COR-L47 (cell line): ENCODE measurements around the gene PRSS21.

Experiments
- DNase-seq: peaks from one replicate; lab custom pipeline; 2025; lab: John Stamatoyannopoulos, UW

The PRSS21 gene

DNA sequence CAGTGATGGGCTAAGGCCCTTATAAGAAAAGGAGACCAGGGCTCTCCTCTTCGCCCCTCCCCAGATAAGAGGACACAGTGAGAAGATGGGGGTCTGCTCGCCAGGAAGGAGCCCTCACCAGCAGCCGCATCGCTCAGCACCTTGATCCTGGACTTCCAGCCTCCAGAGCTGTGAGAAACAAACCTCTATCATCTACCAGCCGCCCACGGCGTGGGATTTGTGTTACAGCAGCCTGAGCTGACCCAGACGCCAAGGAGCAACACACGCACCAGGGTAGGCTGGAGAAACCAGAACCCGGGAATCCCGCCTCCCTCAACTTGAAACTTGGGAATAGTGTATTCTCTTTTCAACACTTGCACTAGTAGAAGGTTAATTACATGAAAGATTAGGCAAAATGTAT, 8.9 kb downstream of the PRSS21 start:
- no peak for DNase-seq

DNA sequence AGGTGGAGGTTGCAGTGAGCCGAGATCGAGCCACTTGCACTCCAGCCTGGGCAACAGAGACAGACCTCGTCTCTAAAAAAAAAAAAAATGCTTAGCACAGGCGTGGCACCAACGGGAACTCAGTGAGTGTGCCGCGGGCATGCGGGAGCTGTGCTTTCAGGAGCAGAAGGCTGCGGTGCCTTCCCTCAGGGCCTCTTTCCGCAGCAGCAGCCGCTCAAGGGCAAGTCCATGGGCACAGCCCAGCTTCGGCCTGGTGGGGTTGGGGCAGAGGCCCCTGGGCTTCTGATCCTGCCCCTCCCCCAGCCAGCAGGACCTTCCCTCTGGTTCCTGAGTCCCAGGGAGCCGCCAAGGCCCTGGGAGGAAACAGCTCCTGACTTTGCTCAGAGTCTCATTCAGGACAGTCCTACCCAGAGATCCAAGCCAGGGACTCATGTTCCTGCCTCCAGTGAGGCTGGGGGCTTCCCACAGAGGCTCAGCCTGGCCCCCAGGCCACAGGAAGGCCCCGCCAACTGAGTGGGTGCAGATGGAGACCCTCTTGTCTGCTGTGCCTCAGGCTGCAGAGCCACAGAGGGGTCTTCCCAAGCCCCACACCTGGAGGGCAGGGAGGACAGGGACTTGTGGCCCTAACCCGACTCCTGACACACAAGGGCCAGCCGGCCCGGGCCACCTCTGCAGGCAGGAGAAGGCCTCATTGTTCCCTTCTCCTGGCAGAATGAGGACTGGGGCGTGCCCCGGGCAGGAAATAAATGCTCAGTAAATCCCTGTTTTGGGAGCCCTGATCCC, 9.7 kb downstream of the PRSS21 start:
- no peak for DNase-seq

DNA sequence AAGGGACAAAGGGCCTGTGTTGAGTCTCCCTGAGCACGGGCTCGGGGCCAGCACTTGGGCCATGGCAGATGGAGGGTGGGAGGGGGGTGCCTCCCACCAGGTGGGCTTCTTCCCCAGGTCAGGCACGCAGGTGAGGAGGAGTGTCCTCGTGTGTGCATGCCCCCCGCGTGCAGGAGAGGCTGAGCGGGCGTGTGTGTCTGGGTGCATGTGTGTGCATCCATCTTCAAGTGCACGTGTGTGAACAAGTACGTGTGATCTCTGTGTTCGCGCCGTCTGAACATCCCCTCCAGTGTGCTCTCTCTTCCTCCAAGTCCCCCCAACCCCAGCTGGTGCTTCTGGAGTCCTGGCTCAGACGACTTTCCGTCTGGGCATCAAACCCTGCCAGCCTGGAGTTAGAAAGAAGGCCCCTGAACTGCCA, 10.3 kb downstream of the PRSS21 start:
- DNase-seq, result no peak

DNA sequence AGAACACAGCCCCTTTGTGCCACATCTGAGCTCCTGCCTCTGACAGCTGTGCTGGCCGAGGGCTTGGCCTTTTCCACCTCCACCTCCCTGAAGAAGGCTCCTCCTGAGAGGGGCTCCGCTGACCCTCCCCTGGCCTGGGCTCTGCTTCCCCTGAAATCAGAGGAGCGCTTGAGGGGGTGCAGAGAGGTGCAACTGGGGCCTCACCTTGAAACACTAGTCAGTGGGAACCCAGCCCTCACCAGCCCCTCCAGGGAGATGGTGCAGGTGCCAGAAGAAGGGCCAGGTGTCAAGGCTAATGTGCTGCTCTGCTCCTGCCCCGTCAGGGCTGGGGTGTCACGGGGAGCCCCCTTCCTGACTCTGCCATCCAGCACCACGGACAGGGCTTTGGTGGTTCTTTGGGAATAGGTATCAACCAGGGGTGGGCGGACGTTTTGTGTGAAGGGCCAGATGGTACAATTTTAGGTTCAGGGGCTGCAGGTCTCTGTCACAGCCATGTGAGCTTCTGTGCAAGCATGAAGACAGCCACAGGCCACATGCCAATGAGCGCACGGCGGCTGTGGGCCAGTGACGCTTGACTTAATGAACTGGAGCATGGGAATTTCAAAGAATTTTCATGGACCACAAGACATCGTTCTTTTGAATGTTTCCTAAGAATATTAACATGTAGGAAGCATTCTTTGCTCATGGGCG, 10.9 kb downstream of the PRSS21 start:
- no peak for DNase-seq

DNA sequence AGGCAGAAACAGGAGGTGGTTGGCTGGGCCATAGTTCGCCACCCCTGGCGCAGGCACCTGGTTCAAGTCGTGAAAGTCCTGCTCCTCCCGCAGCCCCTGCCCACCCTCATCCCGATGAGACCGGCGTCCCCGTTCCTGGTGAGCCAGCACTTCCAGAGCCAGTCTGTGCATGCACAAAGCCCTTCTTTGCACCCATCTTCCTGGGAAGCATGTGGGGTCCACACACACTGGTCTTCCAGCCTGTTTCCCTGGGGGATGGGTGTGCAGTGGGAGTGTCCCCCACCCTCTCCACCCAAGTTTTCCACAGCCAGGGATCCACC, 11.4 kb downstream of the PRSS21 start:
- no peak for DNase-seq

DNA sequence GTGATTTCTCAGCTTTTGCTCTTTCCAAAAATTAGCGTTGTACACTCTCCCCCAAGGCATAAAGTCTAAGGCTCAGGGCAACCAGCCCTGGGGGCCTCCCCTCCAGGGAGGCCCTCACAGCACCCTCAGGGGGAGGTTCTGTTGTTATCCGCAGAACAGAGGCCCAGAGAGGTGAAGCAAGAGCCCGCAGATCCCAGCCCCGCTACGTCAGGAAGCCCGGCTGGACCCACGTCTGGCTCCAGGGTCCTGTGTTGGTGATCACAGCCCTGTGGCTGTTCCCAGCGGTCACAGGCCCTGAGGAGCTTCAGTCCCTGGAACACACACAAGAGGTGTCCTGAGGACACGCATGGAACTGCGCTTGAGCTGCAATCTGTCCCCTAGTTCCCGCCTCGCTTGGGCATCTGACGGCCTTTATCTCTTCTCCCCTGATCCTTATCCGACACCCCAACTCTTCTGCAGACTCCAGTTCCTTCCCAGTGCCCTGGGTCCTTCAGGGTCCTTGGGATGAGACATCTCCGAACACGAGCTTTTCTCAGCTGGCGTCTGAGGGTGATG, 11.9 kb downstream of the PRSS21 start:
- DNase-seq, result no peak

DNA sequence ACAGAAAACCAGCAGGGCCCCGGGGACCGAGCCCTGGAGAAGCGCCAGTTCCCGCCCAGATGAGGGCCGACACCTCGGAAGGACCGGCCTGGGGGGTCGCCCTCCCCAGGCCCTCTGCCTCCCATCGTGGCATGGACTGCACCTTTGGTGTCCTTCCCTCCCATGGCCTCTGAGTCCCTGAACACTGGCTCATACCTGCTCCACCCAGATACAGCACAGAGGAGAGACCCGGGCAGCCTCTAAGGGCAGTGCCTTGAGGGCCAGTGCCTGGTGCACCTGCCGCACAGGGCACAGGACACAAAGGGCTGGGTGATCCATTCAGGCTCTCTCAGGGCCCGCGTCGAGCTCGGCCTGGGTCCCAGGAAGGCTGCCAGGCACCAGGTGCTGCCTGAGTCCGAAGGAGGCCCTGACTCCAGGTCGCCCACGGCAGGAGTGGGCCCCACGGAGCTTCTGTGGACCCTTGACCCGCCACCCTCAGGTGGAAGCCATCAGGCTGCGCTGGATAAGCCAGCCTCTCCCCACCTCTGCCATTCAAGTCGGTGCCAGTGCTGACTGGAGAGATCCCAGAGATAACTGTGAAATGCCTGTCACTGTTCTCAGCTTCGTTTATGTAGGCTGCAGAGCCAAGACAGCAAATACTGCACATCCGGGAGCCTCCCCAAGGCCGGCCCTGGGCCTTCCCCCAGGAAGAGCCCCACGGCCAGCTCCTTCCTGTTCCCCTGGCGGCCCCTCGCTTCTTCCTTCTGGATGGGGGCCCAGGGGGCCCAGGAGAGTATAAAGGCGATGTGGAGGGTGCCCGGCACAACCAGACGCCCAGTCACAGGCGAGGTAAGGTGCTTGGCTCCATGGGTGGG, 12.7 kb downstream of the PRSS21 start, which contains the start of gene ZG16B:
TSS of gene ZG16B (plus strand) at position 803 of the 854 bp plus-strand sequence. CDS start 139 bp downstream, outside the sequence.
- no peak for DNase-seq

DNA sequence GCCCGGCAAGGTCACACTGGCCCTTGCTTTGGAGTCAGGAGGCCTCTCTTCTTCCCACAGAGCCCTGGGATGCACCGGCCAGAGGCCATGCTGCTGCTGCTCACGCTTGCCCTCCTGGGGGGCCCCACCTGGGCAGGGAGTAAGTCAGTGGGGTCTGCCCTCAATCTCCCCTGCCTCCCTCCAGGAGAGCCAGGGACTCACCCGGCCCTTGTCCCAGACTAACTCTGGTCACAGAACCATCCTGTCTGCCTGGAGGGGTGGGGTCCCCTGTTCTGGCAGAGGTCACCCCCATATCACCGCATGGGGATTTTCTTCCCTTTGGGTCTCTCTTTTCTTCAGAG, 13.3 kb downstream of the PRSS21 start:
- no peak for DNase-seq

DNA sequence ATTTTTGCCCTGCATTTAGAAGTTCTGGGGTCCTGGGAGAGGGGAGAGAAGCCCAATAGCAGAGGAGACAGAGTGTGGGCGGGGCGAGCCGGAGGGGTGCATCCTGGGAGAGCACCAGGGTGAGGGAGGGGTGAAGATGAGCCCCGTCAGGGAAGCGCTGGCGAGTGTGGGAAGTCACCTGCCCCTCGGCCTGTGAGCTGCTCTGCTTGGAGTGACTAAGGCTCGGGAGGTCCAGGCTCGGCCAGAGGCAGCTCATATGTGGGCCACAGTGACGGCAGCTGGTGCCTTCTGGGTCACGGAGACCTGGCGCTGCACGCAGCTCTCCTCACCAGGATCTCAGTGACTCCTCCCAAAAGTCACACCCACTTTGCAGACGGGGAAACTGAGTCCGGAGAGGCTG, 14.2 kb downstream of the PRSS21 start:
- DNase-seq, result no peak

DNA sequence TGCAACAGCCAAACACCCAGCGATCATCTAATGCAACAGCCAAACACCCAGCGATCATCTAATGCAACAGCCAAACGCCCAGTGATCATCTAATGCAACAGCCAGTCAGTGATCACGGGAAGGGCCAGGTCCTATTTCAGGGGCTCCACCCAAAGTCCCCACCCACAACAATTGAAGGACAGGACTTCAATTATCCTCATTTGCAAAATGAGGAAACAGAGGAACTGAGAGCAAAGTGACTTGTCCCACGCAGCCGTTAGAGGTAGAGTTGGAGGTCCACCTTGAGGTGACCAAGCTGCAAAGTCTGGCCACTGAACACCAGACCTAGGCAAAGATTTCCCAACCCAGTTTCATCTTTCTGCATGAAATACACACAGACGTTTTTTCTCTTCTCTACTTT, 16.7 kb downstream of the PRSS21 start:
- DNase-seq, result no peak

DNA sequence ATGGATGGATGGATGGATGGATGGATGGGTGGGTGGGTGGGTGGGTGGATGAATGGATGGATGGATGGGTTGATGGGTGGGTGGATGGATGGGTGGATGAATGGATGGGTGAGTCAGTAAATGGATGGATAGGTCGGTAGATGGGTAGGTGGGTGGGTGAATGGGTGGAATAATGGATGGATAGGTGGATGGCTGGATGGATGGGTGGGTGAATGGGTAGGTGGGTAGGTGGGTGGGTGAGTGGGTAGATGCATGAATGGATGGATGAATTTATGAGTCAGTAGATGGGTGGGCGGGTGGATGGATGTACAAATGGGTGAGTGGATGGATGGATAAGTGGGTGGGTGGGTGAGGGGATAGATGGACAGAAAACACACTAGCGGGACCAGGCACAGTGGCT, 17.9 kb downstream of the PRSS21 start:
- DNase-seq, result no peak

DNA sequence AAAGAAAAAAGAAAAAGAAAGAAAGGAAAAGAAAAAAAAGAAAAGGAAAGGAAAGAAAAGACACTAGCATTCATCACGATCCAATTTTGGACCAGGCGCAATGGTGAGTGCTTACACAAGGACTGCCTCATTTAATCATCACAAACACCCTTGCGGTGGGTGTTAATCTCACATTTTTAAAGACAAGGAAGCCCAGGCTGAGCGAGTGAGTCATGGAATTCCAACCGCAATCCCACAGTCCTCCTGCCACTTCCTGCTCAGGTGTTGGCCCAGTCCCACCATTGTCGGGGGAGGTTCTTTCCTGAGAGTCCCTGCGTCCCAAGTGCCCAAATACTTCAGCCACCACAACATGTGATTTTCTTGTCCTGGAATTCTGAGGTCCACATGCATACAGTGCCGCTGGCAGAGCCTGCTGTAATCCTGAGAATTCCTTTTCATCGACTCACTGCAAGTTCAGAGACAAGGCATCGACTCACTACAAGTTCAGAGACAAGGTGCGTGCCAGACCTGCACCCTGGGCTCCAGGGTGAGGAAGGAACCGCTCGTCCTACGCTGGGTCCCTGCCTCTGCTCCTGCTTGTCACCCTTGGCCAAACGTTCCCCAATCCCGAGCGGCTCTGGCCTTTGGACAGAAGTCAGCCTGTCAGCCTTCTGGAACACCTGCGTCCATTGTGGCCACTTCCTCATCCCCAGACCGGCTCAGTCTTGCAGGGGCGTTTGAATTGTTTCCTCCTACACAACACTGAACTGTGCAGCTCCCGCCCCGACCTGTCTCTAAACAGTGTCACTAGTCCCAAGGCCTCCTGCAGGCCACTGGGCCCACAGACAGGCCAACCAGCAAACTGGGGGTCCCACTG, 18.8 kb downstream of the PRSS21 start:
- no peak for DNase-seq

DNA sequence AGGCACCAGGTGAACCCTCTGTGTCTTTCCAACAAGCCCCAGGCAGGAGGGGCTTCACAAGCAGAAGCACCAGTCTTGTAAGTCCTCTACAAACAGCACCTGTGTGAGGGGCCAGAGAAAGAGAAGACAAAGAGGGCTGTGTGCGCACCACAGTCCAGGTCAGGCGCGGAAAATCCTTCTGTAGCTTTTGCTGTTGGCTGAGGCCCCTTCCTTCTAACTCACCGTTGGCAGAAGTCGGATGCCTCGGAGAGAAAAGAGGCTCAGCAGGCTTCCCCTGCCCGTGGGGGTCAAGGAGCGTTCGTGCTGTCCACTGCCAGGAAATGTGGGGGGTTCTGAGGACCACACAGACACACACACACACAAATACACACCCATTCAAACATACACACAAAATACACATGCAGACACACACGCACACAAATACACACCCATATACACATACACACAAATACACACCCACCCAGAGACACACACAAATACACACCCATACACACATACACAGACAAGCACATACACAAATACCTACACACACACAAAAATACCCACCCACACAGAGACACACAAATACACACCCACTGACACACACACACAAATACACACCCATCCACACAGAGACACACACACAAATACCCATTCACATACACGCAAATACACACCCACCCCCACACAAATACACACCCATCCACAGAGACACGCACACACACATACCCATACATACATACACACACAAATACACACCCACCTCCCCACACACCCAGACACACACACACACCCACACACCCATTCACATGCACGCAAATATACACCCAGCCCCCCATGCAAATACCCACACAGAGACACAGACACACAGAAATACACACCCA, 19.8 kb downstream of the PRSS21 start:
- no peak for DNase-seq

DNA sequence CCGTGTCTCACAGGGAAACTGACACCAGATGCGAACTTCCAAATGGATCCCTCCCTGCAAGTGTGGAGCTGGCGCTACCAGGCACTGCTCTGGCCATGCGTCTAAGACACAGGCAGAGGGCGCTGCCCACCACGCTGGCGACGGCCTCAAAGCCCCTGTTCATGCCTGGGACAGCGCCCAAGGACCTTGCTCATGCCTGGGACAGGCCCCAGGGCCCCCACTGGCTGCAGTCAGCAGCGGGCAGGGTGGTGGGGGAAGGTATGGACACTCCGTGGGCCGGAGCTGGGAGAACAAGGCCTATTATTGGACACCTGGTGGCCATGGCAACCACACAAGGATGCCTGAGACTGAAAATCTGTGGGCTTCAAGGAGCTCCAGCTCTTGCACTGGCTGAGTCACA, 21.9 kb downstream of the PRSS21 start:
- DNase-seq, result peak; percentile 56

DNA sequence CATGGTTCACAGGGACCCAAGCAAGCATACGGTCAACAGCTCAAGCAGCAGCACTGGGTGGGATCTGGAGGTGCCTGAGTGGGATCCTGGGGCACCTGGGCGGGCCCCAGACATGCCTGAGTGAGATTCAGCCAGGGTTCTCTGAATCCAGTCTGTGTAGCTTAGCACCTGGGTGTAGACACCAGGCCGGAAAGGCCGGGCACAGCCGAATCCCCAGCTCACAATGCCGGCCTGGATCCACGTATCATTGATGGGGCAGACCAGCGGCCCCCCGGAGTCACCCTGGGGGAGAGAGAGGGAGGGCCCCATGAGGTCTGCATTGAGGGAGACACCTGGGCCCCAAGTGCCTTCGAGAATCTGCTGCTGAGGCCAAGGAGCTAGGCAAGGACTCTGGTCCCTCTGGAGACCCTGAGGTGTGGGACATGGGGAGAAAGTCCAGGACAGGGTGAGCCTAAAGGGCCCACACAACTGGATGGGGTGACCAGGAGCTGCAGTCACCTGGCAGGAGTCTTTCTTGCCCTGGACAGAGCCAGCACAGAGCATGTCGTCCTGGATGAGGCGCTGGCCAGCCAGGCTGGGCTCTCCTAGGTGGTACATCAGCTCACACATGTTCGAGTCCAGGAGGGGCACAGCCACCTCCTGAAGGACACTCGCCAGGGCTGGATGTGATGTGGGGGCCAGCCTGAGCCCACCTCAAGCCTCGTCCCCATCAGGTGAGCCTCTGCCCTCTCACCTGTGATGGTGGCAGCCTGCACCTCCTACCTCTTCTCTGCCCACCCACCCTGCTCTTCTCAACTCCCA, 22.8 kb downstream of the PRSS21 start:
- DNase-seq, result no peak

DNA sequence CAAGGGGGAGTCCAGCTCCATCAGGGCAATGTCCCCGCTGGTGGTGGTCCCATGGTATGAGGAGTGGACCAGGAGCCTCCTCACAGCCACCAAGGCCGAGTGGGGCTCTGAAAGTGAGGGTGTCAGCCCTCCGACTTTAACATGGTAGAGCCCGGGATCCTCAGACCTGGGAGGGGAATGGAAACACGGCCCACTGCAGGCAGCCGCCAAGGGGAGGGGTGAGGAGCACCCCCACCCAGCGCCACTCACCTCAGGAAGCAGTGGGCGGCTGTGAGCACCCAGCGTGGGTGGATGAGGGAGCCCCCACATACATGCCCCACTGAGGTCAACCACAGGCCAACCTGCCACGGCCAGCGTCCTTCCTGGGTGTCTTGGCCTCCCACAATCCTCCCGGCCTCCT, 23.9 kb downstream of the PRSS21 start:
- no peak for DNase-seq

DNA sequence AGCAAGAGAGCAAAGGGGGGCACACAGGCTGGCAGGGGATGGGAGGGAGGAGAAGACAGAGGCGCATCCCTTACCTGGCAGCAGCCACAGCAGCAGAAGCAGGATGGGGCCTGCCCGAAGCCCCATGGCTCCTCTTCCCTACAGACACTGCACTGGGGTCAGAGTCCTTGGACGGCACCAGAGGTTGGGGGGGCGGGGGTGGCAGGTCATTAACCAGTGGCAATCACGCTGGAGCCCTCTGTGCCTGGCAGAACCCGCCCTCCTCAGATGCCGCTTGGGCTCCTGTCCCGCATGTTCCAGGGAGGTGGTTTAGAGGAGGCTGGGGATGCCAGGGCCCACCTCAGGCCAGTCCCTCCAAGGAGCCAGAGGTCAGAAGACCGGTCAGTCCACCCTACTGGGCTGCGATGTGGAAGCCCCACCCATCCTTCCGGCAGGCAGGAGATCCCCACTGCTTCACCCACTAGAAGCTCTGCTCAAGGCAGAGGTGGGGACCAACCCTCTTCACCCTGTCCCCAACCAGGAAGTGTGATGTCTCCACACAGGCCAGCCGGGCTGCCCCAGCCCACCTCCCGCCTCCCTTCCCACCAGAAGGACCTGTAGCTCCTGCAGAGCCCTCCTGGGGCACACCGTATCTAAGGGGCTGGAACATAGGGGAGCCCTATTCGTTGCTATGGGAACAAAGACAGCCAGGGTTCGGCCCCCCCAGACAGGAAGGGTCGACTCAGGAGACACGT, 24.7 kb downstream of the PRSS21 start:
- no peak for DNase-seq

DNA sequence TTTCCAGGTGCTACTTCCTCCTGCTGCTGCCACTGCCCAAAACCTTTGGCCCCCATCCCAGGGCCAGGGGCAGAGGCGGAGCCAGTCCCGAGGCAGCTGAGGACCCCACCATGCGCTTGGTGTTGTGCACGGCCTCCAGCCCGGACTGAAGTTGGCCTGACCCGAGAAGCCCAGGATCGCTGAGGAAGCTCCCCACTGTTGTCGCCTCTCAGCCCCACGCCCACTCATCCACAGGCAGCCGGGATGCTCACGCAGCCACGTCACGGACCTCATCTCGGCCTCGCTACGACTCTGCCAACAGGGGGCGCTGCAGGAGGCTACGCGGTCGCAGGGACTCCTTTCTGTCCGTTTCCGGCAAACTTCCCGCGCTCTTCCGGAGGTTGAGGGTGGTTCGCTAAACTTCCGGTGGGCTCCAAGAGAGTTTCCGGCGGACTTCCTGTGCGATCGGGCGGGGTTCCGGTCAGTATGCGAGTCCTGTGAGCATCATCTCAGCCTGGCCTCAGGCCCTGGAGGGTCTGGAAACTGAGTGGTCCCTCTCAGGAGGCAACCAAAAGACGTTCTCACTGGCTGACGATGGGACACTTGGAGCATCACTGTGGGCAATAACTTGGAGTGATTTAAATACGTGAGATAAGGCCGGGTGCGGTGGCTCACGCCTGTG, 25.4 kb downstream of the PRSS21 start:
- DNase-seq, result no peak

DNA sequence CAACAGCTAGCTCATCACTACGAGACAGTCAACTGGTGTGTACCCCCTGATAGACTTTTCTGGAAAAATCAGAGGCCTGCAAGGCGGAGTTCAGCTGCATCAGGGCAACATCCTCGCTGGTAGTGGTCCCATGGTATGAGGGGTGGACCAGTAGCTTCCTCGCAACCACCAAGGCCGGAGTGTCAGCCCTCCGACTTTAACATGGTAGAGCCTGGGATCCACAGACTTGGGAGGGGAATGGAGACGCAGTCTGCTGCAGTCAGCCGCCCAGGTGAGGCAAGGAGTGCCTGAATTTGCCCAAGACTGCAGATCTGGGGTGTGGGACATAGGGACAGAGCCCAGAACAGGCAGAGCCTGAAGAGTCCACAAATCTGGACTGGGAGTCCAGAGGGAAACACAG, 26.5 kb downstream of the PRSS21 start:
- no peak for DNase-seq
